H9 (cell line): Measurements from ENCODE around the gene SST. TPM values are rescaled to one million over a fixed set of nuclear protein-coding genes. Genes with fewer than 3 reads are reported as not detected.

ENCODE experiments used
- DNase-seq: peaks from one replicate; pipeline ENCODE4 v3.0.0-alpha.2; 2017
- H2AFZ ChIP-seq: one replicate; pipeline ENCODE4 v1.6.1; 2013; ENCODE audit warnings: mild to moderate bottlenecking, low read length, control low read depth, moderate library complexity
- H2AK5ac ChIP-seq: 2 replicates; pipeline ENCODE4 v1.6.1; 2013; ENCODE audit warnings: low read length, control low read depth, mixed read lengths; ENCODE audit not compliant: insufficient read length
- H2BK120ac ChIP-seq: one replicate; pipeline ENCODE4 v1.6.1; 2013; ENCODE audit warnings: low read depth, mild to moderate bottlenecking, low read length, control low read depth, inconsistent platforms; ENCODE audit not compliant: poor library complexity, severe bottlenecking
- H2BK12ac ChIP-seq: 2 replicates; pipeline ENCODE4 v1.6.1; 2013; ENCODE audit warnings: low read length, control low read depth, mixed read lengths, low read depth; ENCODE audit not compliant: insufficient read length
- H2BK15ac ChIP-seq: 2 replicates; pipeline ENCODE4 v1.6.1; 2013; ENCODE audit warnings: low read depth, low read length, control low read depth
- H2BK20ac ChIP-seq: one replicate; pipeline ENCODE4 v1.6.1; 2013; ENCODE audit warnings: low read depth, mild to moderate bottlenecking, low read length, control low read depth, inconsistent platforms; ENCODE audit not compliant: poor library complexity, severe bottlenecking
- H2BK5ac ChIP-seq: 2 replicates; pipeline ENCODE4 v1.6.1; 2013; ENCODE audit warnings: low read length, control low read depth, mixed read lengths; ENCODE audit not compliant: insufficient read length
- H3K14ac ChIP-seq: 2 replicates; pipeline ENCODE4 v1.6.1; 2013; ENCODE audit warnings: low read length, control low read depth; ENCODE audit not compliant: insufficient read depth
- H3K18ac ChIP-seq: 2 replicates; pipeline ENCODE4 v1.6.1; 2013; ENCODE audit warnings: low read depth, mild to moderate bottlenecking, mixed read lengths, low read length, control low read depth; ENCODE audit not compliant: insufficient read length
- H3K23ac ChIP-seq: 2 replicates; pipeline ENCODE4 v1.6.1; 2013; ENCODE audit warnings: low read length, control low read depth, mixed read lengths, low read depth; ENCODE audit not compliant: insufficient read length
- H3K23me2 ChIP-seq: 2 replicates; pipeline ENCODE4 v1.6.1; 2013; ENCODE audit warnings: low read depth, mild to moderate bottlenecking, mixed read lengths, low read length, control low read depth; ENCODE audit not compliant: insufficient read length, poor library complexity, severe bottlenecking
- H3K27ac ChIP-seq: 2 replicates; pipeline ENCODE4 v1.5.1; 2013; ENCODE audit warnings: low read length, control low read depth, mixed read lengths, low read depth; ENCODE audit not compliant: insufficient read length
- H3K27me3 ChIP-seq: 2 replicates; pipeline ENCODE4 v1.6.1; 2013; ENCODE audit warnings: low read length, control low read depth, inconsistent platforms; ENCODE audit not compliant: insufficient read depth
- H3K4ac ChIP-seq: 2 replicates; pipeline ENCODE4 v1.6.1; 2013; ENCODE audit warnings: low read depth, mild to moderate bottlenecking, control low read depth, inconsistent platforms, low read length, moderate library complexity
- H3K4me1 ChIP-seq: 2 replicates; pipeline ENCODE4 v1.6.1; 2013; ENCODE audit warnings: low read length, control low read depth, inconsistent platforms; ENCODE audit not compliant: insufficient read depth
- H3K4me2 ChIP-seq: 2 replicates; pipeline ENCODE4 v1.6.1; 2013; ENCODE audit warnings: low read length, control low read depth, mixed read lengths; ENCODE audit not compliant: insufficient read length, insufficient read depth
- H3K56ac ChIP-seq: 2 replicates; pipeline ENCODE4 v1.6.1; 2013; ENCODE audit warnings: low read depth, mild to moderate bottlenecking, mixed read lengths, low read length, control low read depth; ENCODE audit not compliant: insufficient read length
- H3K79me1 ChIP-seq: 2 replicates; pipeline ENCODE4 v1.6.1; 2013; ENCODE audit warnings: low read depth, mild to moderate bottlenecking, moderate library complexity, low read length, control low read depth, inconsistent platforms; ENCODE audit not compliant: insufficient read depth, poor library complexity, severe bottlenecking
- H3K79me2 ChIP-seq: 2 replicates; pipeline ENCODE4 v1.6.1; 2013; ENCODE audit warnings: low read length, control low read depth, inconsistent platforms; ENCODE audit not compliant: insufficient read depth
- H3K9ac ChIP-seq: 2 replicates; pipeline ENCODE4 v1.6.1; 2013; ENCODE audit warnings: low read length, control low read depth, mixed read lengths; ENCODE audit not compliant: insufficient read length; ENCODE audit errors: extremely low read depth
- H3K9me3 ChIP-seq: one replicate; pipeline ENCODE4 v1.6.1; 2013; ENCODE audit warnings: low read depth, low read length, inconsistent platforms; ENCODE audit not compliant: control insufficient read depth
- H3T11ph ChIP-seq: one replicate; pipeline ENCODE4 v1.6.1; 2013; ENCODE audit warnings: mild to moderate bottlenecking, low read length, control low read depth, inconsistent platforms
- H4K20me1 ChIP-seq: one replicate; pipeline ENCODE4 v1.6.1; 2013; ENCODE audit not compliant: control insufficient read depth, insufficient read length, insufficient read depth
- H4K5ac ChIP-seq: 2 replicates; pipeline ENCODE4 v1.6.1; 2013; ENCODE audit warnings: low read depth, mild to moderate bottlenecking, mixed read lengths, low read length, control low read depth; ENCODE audit not compliant: insufficient read length
- H4K8ac ChIP-seq: replicated peaks from 2 replicates; pipeline ENCODE4 v1.6.1; 2013; ENCODE audit warnings: low read length, control low read depth, mixed read lengths, low read depth; ENCODE audit not compliant: insufficient read length
- H4K91ac ChIP-seq: 2 replicates; pipeline ENCODE4 v1.6.1; 2013; ENCODE audit warnings: low read depth, mild to moderate bottlenecking, moderate library complexity, mixed read lengths, low read length, control low read depth; ENCODE audit not compliant: insufficient read length
- H3K27ac Mint-ChIP-seq, 3 experiments: 2 replicates in 2 of 3; 3 replicates in 1 of 3; pipeline ENCODE4 v1.8.0; 2020 to 2021; ENCODE audit warnings: mixed read lengths in 3 of 3, mild to moderate bottlenecking in 1 of 3, moderate library complexity in 1 of 3
- H3K27me3 Mint-ChIP-seq: 2 replicates; pipeline ENCODE4 v1.8.0; 2021; ENCODE audit warnings: low read depth, mild to moderate bottlenecking, moderate library complexity, mixed read lengths
- H3K36me3 Mint-ChIP-seq, 3 experiments: 2 replicates in 2 of 3; 3 replicates in 1 of 3; pipeline ENCODE4 v1.8.0; 2020 to 2021; ENCODE audit warnings: low read depth in 3 of 3, mixed read lengths in 3 of 3; ENCODE audit not compliant: insufficient read depth in 1 of 3
- H3K4me1 Mint-ChIP-seq, 2 experiments: 2 replicates each; pipeline ENCODE4 v1.8.0; 2020; ENCODE audit warnings: mixed read lengths in 2 of 2
- H3K4me3 Mint-ChIP-seq, 2 experiments: 2 replicates in 1 of 2; 3 replicates in 1 of 2; pipeline ENCODE4 v1.8.0; 2020 to 2021; ENCODE audit warnings: mild to moderate bottlenecking in 2 of 2, mixed read lengths in 2 of 2, moderate library complexity in 1 of 2
- H3K9me3 Mint-ChIP-seq, 2 experiments: 2 replicates in 1 of 2; 3 replicates in 1 of 2; pipeline ENCODE4 v1.8.0; 2020; ENCODE audit warnings: mild to moderate bottlenecking in 2 of 2, mixed read lengths in 2 of 2, moderate library complexity in 1 of 2
- CTCF ChIP-seq: fragments of 200-600 bp; sonication (generic); conservative IDR thresholded peaks from 3 replicates; pipeline ENCODE4 v1.8.0; 2021; ENCODE audit warnings: antibody characterized with exemption, mild to moderate bottlenecking
- WGBS: extraction: QIAGEN DNeasy Blood & Tissue Kit; methylation state at CpG from one replicate; pipeline ENCODE4 v1.1.7; 2013; ENCODE audit warnings: missing lambda C conversion rate, low lambda C conversion rate, mixed read lengths; ENCODE audit not compliant: insufficient read length; ENCODE audit errors: extremely low coverage; 5-methylcytosine and 5-hydroxymethylcytosine counted together
- total RNA-seq: library from RNA; stranded (reverse); gene quantifications from 2 replicates; pipeline ENCODE4 v1.2.1, GENCODE V29; 2021

SST gene
- total RNA-seq, 1 experiment from 2014 or later, result not detected

GRCh38 chr3:187628169-187628568, 42.0 kb downstream of the SST start:
- no CpG with 5 or more reads among the region's 3 CpGs for WGBS
- no peak overlapping the region for H3K18ac ChIP-seq
- no peaks in the 10 kb centered on the region; the same call in 1 of the 2 replicates for H3K27me3 ChIP-seq
- Mint-ChIP-seq H3K27ac (no peak overlapping the region), H3K4me1 (peaks cover 22 to 33% of the 10 kb centered on the region in 2 experiments), H3K4me3 (no peak overlapping the region), H3K27me3 (peaks cover 24% of the 10 kb centered on the region), H3K36me3 (peaks cover 0 to 1% (median 0%) of the 10 kb centered on the region in 3 experiments; a peak in 1 of 7 replicates), H3K9me3 (no peaks in the 10 kb centered on the region)
- H4K8ac ChIP-seq, result no peak overlapping the region
- H4K5ac ChIP-seq, result no peak overlapping the region
- H3K14ac ChIP-seq, result no peak overlapping the region
- H3K79me1 ChIP-seq, result no peaks in the 10 kb centered on the region
- H3K4me1 ChIP-seq, result no peaks in the 10 kb centered on the region; the same call in 1 of the 2 replicates
- no peak overlapping the region for H4K91ac ChIP-seq
- H3K9ac ChIP-seq, result no peak overlapping the region
- no peaks in the 10 kb centered on the region for H3K9me3 ChIP-seq
- TF ChIP-seq CTCF, result no peak
- H3K4me2 ChIP-seq, result no peak overlapping the region
- H3K79me2 ChIP-seq, result no peaks in the 10 kb centered on the region
- H3K4ac ChIP-seq, result no peak overlapping the region
- no peak overlapping the region for H2BK15ac ChIP-seq
- H3K23ac ChIP-seq, result no peak overlapping the region
- no peaks in the 10 kb centered on the region for H3K23me2 ChIP-seq
- no peak overlapping the region for H3T11ph ChIP-seq
- DNase-seq, result peak; percentile 42
- no peak overlapping the region for H2BK12ac ChIP-seq
- H2AFZ ChIP-seq, result no peak overlapping the region
- H3K56ac ChIP-seq, result no peak overlapping the region
- no peak overlapping the region for H2BK120ac ChIP-seq
- no peak overlapping the region for H3K27ac ChIP-seq
- H2AK5ac ChIP-seq, result no peak overlapping the region
- no peaks in the 10 kb centered on the region for H4K20me1 ChIP-seq
- H2BK5ac ChIP-seq, result no peak overlapping the region
- no peak overlapping the region for H2BK20ac ChIP-seq
